ENCODE measurements around the gene NHSL1. TPM values are rescaled to one million over a fixed set of nuclear protein-coding genes. Genes with fewer than 3 reads are reported as not detected.

The NHSL1 gene
- polyA plus RNA-seq, 1 experiment, result 10.5 TPM

DNA sequence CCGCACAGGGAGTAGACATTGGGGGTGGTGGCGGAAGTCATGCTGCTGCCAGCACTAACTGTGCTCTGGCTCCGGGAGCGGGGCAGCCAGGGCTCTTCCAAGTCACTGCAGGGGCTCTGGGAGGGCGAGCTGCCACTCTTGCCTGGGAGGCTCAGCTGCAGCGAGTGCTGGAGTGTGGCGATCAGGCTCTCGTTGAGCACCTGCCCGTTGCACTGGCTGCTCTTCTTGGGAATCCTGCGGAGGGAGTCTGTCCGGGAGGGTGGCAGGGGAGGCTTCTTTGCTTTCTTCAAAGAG lies 67.3 kb downstream of the NHSL1 start:
- CTCF ChIA-PET, result interaction anchor here (4.2 kb wide), 1 partner anchor 159 kb away, joined by 27 read pairs; no protein-coding TSS in a partner anchor

DNA sequence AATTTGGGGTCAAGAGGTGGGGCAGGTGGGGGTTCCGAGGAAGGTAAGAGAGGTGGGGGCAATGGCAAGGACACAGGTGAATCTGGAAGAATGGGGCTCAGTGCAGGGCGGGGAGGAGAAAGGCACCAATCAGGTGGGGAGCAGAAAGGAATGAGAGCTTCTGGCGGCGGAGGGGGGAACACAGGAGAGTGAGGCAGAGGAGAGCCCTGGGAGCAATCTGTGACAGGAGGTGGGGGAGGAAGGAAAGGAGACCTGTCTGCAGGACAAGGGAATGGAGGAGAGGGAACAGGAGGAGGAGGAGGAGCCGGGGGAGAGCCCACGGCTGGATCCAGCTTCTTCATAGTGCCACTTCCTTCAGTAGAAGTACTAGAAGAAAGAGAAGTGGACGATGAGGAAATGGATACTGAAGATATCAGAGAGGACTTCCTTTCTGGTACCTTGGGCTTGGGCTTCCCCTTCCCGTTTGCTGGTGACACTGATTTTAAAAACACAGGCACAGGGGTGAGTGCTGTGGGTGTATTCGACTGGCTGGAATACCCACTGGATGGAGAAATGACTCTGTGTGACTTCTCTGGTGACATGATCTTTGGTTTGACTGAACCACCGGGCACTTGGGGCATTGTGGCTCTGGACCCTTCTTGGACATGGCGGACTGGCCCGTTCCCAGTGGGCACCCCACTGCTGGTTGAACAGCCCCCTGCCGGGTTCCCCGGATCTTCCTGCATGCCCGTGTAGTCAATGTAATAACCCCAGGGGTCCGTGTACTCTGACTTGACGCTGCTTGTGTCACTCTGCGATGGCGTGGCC lies 67.8 kb downstream of the NHSL1 start:
- Histone ChIP-seq H3K9me3 (ENCODE audit: control insufficient read depth, insufficient read depth, low read length) (no peaks in the 10 kb centered on the region), H3K27me3 (ENCODE audit: control insufficient read depth, insufficient read depth, low read length) (no peaks in the 10 kb centered on the region), H3K27ac (ENCODE audit: low read depth, low read length) (no peak overlapping the region), H3K4me3 (ENCODE audit: low read depth, low read length) (no peak overlapping the region)
- TF ChIP-seq, protein P1, sequence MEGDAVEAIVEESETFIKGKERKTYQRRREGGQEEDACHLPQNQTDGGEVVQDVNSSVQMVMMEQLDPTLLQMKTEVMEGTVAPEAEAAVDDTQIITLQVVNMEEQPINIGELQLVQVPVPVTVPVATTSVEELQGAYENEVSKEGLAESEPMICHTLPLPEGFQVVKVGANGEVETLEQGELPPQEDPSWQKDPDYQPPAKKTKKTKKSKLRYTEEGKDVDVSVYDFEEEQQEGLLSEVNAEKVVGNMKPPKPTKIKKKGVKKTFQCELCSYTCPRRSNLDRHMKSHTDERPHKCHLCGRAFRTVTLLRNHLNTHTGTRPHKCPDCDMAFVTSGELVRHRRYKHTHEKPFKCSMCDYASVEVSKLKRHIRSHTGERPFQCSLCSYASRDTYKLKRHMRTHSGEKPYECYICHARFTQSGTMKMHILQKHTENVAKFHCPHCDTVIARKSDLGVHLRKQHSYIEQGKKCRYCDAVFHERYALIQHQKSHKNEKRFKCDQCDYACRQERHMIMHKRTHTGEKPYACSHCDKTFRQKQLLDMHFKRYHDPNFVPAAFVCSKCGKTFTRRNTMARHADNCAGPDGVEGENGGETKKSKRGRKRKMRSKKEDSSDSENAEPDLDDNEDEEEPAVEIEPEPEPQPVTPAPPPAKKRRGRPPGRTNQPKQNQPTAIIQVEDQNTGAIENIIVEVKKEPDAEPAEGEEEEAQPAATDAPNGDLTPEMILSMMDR (IDR thresholded peaks at IDR 0.05; ENCODE audit: low read depth, low read length), result no peak
- POLR2A ChIA-PET, result no interaction called here
- DNase-seq (ENCODE audit: low read depth, low spot score), result no peak
- CTCF ChIA-PET, result interaction anchor here (0.8 to 4.2 kb wide), 5 partner anchors 78 to 334 kb away, joined by 3 to 27 read pairs (median 20); no protein-coding TSS in a partner anchor

More for the DNA sequence above, 67.3 kb downstream of the NHSL1 start:
- Histone ChIP-seq H3K27me3 (ENCODE audit: control insufficient read depth, insufficient read depth, low read length) (no peaks in the 10 kb centered on the region), H3K9me3 (ENCODE audit: control insufficient read depth, insufficient read depth, low read length) (no peaks in the 10 kb centered on the region), H3K27ac (ENCODE audit: low read depth, low read length) (no peak overlapping the region), H3K4me3 (ENCODE audit: low read depth, low read length) (no peak overlapping the region)
- POLR2A ChIA-PET, result no interaction called here
- TF ChIP-seq, protein P1 (IDR thresholded peaks at IDR 0.05; ENCODE audit: low read depth, low read length), result no peak
- no peak for DNase-seq (ENCODE audit: low read depth, low spot score)

DNA sequence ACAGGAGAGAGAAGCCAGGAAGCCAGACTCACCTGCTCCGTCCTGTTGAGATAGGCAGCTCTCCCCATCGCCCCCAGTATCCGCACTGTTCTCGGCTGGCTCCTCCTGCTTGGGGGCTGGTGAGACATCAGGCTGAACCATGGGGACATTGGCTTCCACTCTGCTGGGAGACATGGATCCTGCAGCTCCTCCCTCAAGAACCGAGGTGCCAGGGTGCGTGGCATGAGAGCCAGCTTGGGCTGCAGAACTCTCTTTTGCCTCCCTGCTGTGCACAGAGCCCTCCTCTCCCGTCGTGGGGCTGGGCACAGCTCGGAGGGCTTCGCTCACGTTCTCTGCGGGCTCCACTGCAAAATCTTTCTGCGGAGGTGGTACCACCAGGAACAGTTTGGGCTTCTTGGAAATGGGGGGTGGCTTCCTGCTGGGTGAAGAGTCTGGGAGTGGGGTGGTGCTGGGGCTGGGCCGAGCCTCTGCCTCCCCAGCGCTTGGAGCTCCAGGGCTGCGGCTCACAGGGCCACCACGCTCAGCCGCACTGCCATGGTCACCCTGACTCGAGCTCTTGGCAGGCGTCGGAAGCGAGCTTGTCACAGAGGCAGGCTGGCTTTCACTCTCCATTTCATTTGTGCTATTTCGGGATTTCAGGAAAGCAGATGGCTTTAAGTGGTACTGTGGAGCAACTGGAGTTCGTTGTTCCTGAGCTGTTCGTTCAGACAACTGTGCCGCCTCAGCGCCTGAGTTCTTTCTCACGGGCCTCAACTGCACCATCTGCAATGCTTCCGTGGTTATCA lies 68.7 kb downstream of the NHSL1 start:
- Histone ChIP-seq H3K27me3 (ENCODE audit: control insufficient read depth, insufficient read depth, low read length) (no peaks in the 10 kb centered on the region), H3K4me3 (ENCODE audit: low read depth, low read length) (no peak overlapping the region), H3K9me3 (ENCODE audit: control insufficient read depth, insufficient read depth, low read length) (no peaks in the 10 kb centered on the region), H3K27ac (ENCODE audit: low read depth, low read length) (no peak overlapping the region)
- ChIA-PET POLR2A (no interaction called here), CTCF (interaction anchor here (0.8 to 4.2 kb wide), 12 partner anchors 79 to 558 kb away, joined by 3 to 33 read pairs (median 10); partner anchors contain the start of gene REPS1)
- TF ChIP-seq, protein P1 (IDR thresholded peaks at IDR 0.05; ENCODE audit: low read depth, low read length), result no peak
- DNase-seq (ENCODE audit: low read depth, low spot score), result no peak

DNA sequence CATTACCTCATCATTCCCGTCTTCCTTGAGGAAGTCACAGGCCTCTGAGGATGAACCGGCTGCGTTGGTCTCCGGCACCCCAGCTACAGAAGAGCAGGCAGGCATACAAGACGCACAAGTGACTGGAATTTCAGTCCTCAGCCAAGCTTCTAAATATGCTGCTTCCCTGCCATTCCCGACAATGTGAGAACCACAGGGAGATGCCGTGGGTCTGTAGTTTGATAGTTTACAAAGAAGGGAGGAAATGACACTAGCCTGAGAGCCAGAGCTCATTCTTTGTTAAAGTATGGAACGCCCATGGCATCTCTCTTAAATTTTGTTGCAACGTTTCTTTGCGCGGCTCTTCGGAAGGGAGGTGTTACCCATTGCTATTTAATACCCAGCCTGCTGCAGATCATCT lies 69.5 kb downstream of the NHSL1 start:
- ChIA-PET CTCF (interaction anchor here (0.6 to 4.2 kb wide), 30 partner anchors 10 to 559 kb away, joined by 3 to 33 read pairs (median 5); partner anchors contain the start of gene REPS1), POLR2A (no interaction called here)
- TF ChIP-seq, protein P1 (IDR thresholded peaks at IDR 0.05; ENCODE audit: low read depth, low read length), result no peak
- no peaks in the 10 kb centered on the region for H3K27me3 ChIP-seq (ENCODE audit: control insufficient read depth, insufficient read depth, low read length)
- H3K9me3 ChIP-seq (ENCODE audit: control insufficient read depth, insufficient read depth, low read length), result no peaks in the 10 kb centered on the region
- H3K27ac ChIP-seq (ENCODE audit: low read depth, low read length), result no peak overlapping the region
- no peak overlapping the region for H3K4me3 ChIP-seq (ENCODE audit: low read depth, low read length)
- DNase-seq (ENCODE audit: low read depth, low spot score), result no peak

Data from AG04450 (cell line).